NB4 (cell line): Measurements from ENCODE around the gene GPR75.

ENCODE experiments used
- DNase-seq: peaks from one replicate; pipeline ENCODE4 v3.0.0; 2010; ENCODE audit warnings: low read depth
- H3K4me3 ChIP-seq: one replicate; pipeline ENCODE4 v1.5.1; 2011; ENCODE audit warnings: mild to moderate bottlenecking, low read depth, low read length, moderate library complexity
- CTCF ChIP-seq: IDR thresholded peaks from one replicate; pipeline ENCODE4 v1.5.1; 2012; ENCODE audit warnings: low read depth, low read length
- MAX ChIP-seq: IDR thresholded peaks from 2 replicates; pipeline ENCODE4 v1.6.1; 2011; ENCODE audit warnings: low read depth, low read length
- MYC ChIP-seq: IDR thresholded peaks from 2 replicates; pipeline ENCODE4 v1.6.1; 2011; ENCODE audit warnings: low read depth, low read length
- POLR2A ChIP-seq: IDR thresholded peaks from 2 replicates; pipeline ENCODE4 v1.6.1; 2011; ENCODE audit warnings: mild to moderate bottlenecking; ENCODE audit not compliant: insufficient read length; ENCODE audit errors: extremely low read depth

GPR75 gene

GRCh38 chr2:53820711-53821110, 39.1 kb downstream of the GPR75 start:
- no peak overlapping the region for H3K4me3 ChIP-seq
- DNase-seq, result no peak
- TF ChIP-seq MYC (no peak), MAX (no peak), CTCF (no peak), POLR2A (no peak)

- TF ChIP-seq MAX, result no peak
- TF ChIP-seq POLR2A, result no peak
- TF ChIP-seq MYC, result no peak
- no peak for TF ChIP-seq CTCF
- H3K4me3 ChIP-seq, result no peak overlapping the region
- DNase-seq, result no peak
Observed at GRCh38 chr2:53820048-53820447, 39.7 kb downstream of the GPR75 start.

GRCh38 chr2:53819634-53820033, 40.1 kb downstream of the GPR75 start:
- TF ChIP-seq POLR2A, result no peak
- no peak for TF ChIP-seq MYC
- TF ChIP-seq CTCF, result no peak
- no peak for TF ChIP-seq MAX
- no peak for DNase-seq
- no peak overlapping the region for H3K4me3 ChIP-seq

GRCh38 chr2:53818854-53819435, 40.8 kb downstream of the GPR75 start:
- TF ChIP-seq POLR2A (no peak), MAX (no peak), CTCF (no peak), MYC (no peak)
- no peak overlapping the region for H3K4me3 ChIP-seq
- DNase-seq, result no peak

- DNase-seq, result no peak
- H3K4me3 ChIP-seq, result no peak overlapping the region
- TF ChIP-seq CTCF, result no peak
- TF ChIP-seq MAX, result no peak
- TF ChIP-seq MYC, result no peak
- TF ChIP-seq POLR2A, result no peak
Observed at GRCh38 chr2:53813151-53813550, 46.6 kb downstream of the GPR75 start.

- H3K4me3 ChIP-seq, result no peak overlapping the region
- no peak for DNase-seq
- TF ChIP-seq POLR2A, result no peak
- TF ChIP-seq MYC, result no peak
- TF ChIP-seq MAX, result no peak
- TF ChIP-seq CTCF, result no peak
Observed at GRCh38 chr2:53811601-53812000, 48.2 kb downstream of the GPR75 start.
